SK-N-SH (cell line): ENCODE data around the gene FIZ1. TPM values are rescaled to one million over a fixed set of nuclear protein-coding genes. Genes with fewer than 3 reads are reported as not detected.

Source experiments
- CTCF ChIA-PET: fragments of 300-600, 350-600 bp; formaldehyde crosslinking; extraction: SDS; loops from one replicate; lab custom pipeline; 2021; lab: Yijun Ruan, JAX
- POLR2A ChIA-PET: fragments of 350-600 bp; sonication (Branson Sonifier 250); formaldehyde crosslinking; extraction: SDS; loops from one replicate; lab custom pipeline; 2020; ENCODE audit warnings: antibody characterized with exemption, inconsistent platforms; lab: Yijun Ruan, JAX
- DNase-seq: peaks from one replicate; pipeline ENCODE4 v3.0.0; 2012
- H2AFZ ChIP-seq: fragments of 200-600 bp; sonication (generic); 2 replicates; pipeline ENCODE4 v1.8.1; 2016; ENCODE audit warnings: antibody characterized with exemption, mild to moderate bottlenecking, low read depth
- H3F3A ChIP-seq: fragments of 200-600 bp; sonication (generic); replicated peaks from 2 replicates; pipeline ENCODE3; 2016; ENCODE audit warnings: antibody characterized with exemption, mild to moderate bottlenecking; ENCODE audit not compliant: insufficient read depth
- H3K27ac ChIP-seq, 2 experiments: fragments of 200-500 bp in 1 of 2; fragments of 200-600 bp in 1 of 2; sonication (Bioruptor generic) in 1 of 2; sonication (generic), shearing (Covaris generic) in 1 of 2; 2 replicates each; pipeline versions ENCODE4 v1.5.1 to v1.6.1; 2014 to 2016; ENCODE audit warnings: low read depth in 2 of 2, inconsistent platforms in 1 of 2, low read length in 1 of 2, mild to moderate bottlenecking in 1 of 2, mixed read lengths in 1 of 2
- H3K27me3 ChIP-seq: fragments of 200-600 bp; sonication (generic), shearing (Covaris generic); 2 replicates; pipeline ENCODE4 v1.6.1; 2016; ENCODE audit warnings: mixed run types; ENCODE audit not compliant: insufficient read depth
- H3K36me3 ChIP-seq, 2 experiments: fragments of 200-500 bp in 1 of 2; fragments of 200-600 bp in 1 of 2; sonication (Bioruptor generic) in 1 of 2; sonication (generic) in 1 of 2; replicated peaks in 1 of 2; 2 replicates each; pipeline versions ENCODE3 to v1.5.1; 2014 to 2016; ENCODE audit warnings: low read length in 1 of 2, mild to moderate bottlenecking in 1 of 2; ENCODE audit not compliant: insufficient read depth in 2 of 2, control insufficient read depth in 1 of 2
- H3K4me1 ChIP-seq, 2 experiments: fragments of 200-500 bp in 1 of 2; fragments of 200-600 bp in 1 of 2; sonication (Bioruptor generic) in 1 of 2; sonication (generic), shearing (Covaris generic) in 1 of 2; 2 replicates each; pipeline versions ENCODE4 v1.5.1 to v1.6.1; 2014 to 2016; ENCODE audit warnings: low read depth in 1 of 2, low read length in 1 of 2, mixed run types in 1 of 2; ENCODE audit not compliant: insufficient read depth in 2 of 2, control insufficient read depth in 1 of 2
- H3K4me2 ChIP-seq: fragments of 200-600 bp; sonication (generic), shearing (Covaris generic); 2 replicates; pipeline ENCODE4 v1.6.1; 2017; ENCODE audit warnings: mixed run types
- H3K4me3 ChIP-seq, 2 experiments: fragments of 200-500 bp in 1 of 2; fragments of 200-600 bp in 1 of 2; sonication (Bioruptor generic) in 1 of 2; sonication (generic), shearing (Covaris generic) in 1 of 2; 2 replicates each; pipeline versions ENCODE4 v1.5.1 to v1.8.1; 2014 to 2016; ENCODE audit warnings: low read depth in 2 of 2, inconsistent platforms in 1 of 2, low read length in 1 of 2, mild to moderate bottlenecking in 1 of 2, mixed read lengths in 1 of 2, moderate library complexity in 1 of 2
- H3K79me2 ChIP-seq: fragments of 200-600 bp; sonication (generic); 2 replicates; pipeline ENCODE4 v1.8.1; 2017; ENCODE audit warnings: mild to moderate bottlenecking; ENCODE audit not compliant: insufficient read depth
- H3K9ac ChIP-seq: fragments of 200-600 bp; sonication (generic); 2 replicates; pipeline ENCODE4 v1.6.1; 2017; ENCODE audit warnings: mixed run types
- H3K9me2 ChIP-seq: fragments of 200-600 bp; sonication (generic); 2 replicates; pipeline ENCODE4 v1.6.1; 2017; ENCODE audit warnings: mixed run types
- H3K9me3 ChIP-seq: fragments of 200-600 bp; sonication (generic); 2 replicates; pipeline ENCODE4 v1.6.1; 2017; ENCODE audit warnings: mixed run types, mild to moderate bottlenecking, moderate library complexity
- H4K20me1 ChIP-seq: fragments of 200-600 bp; sonication (generic); 2 replicates; pipeline ENCODE4 v1.6.1; 2017; ENCODE audit warnings: mild to moderate bottlenecking, mixed run types; ENCODE audit not compliant: insufficient read depth
- CHD2 ChIP-seq: fragments of 150-350 bp; IDR thresholded peaks from 2 replicates; pipeline ENCODE4 v1.6.1; 2018; ENCODE audit warnings: low read length; ENCODE audit not compliant: partially characterized antibody
- ELF1 ChIP-seq: IDR thresholded peaks from 2 replicates; pipeline ENCODE4 v1.4.0; 2012
- FOSL2 ChIP-seq: IDR thresholded peaks from 2 replicates; pipeline ENCODE4 v1.4.0; 2012; ENCODE audit warnings: low read depth, mild to moderate bottlenecking, moderate library complexity, borderline replicate concordance
- GABPA ChIP-seq: IDR thresholded peaks from 2 replicates; pipeline ENCODE4 v1.4.0; 2012; ENCODE audit warnings: low read depth, mild to moderate bottlenecking
- JUND ChIP-seq: IDR thresholded peaks from 2 replicates; pipeline ENCODE4 v1.4.0; 2012
- MXI1 ChIP-seq: IDR thresholded peaks from 2 replicates; pipeline ENCODE4 v1.6.1; 2012; ENCODE audit warnings: mild to moderate bottlenecking, low read depth, low read length, improper control_type of control experiment
- NRF1 ChIP-seq: IDR thresholded peaks from 2 replicates; pipeline ENCODE4 v1.6.1; 2012; ENCODE audit warnings: low read depth, mild to moderate bottlenecking, low read length
- POLR2AphosphoS5 ChIP-seq: IDR thresholded peaks from 2 replicates; pipeline ENCODE4 v1.6.1; 2012; ENCODE audit warnings: low read depth, low read length
- WGBS: methylation state at CpG from one replicate; pipeline ENCODE4 v1.1.6; 2017; ENCODE audit warnings: low lambda C conversion rate; 5-methylcytosine and 5-hydroxymethylcytosine counted together
- polyA plus RNA-seq, 3 experiments: library from polyadenylated mRNA; depleted of rRNA; stranded (reverse); fragments of >200 nt; gene quantifications; 2 replicates each; pipeline ENCODE4 v1.2.3, GENCODE V29; 2012
- TF ChIP-seq, protein P1 (sequence below): fragments of 200-600 bp; sonication (generic); IDR thresholded peaks from 2 replicates; pipeline ENCODE4 v1.6.1; 2017; ENCODE audit warnings: antibody characterized with exemption, mild to moderate bottlenecking, moderate library complexity
- TF ChIP-seq, protein P2 (sequence below): IDR thresholded peaks from 2 replicates; pipeline ENCODE4 v1.4.0; 2012; ENCODE audit warnings: low read depth, borderline replicate concordance
- TF ChIP-seq, protein P3 (sequence below): IDR thresholded peaks from 2 replicates; pipeline ENCODE4 v1.4.0; 2012; ENCODE audit warnings: low read depth

FIZ1 gene
- polyA plus RNA-seq, 1 of the 3 experiments (the other 2 are of a cell fraction) = 5.7 TPM

GRCh38 chr19:55605207-55605636, 5.9 kb upstream of the FIZ1 start:
- Histone ChIP-seq H3K27ac (peak overlapping the region; percentile 95 to 97), H3K36me3 (peaks cover 9 to 23% of the 10 kb centered on the region in 2 experiments), H3K27me3 (no peaks in the 10 kb centered on the region), H3K79me2 (peaks cover 57% of the 10 kb centered on the region), H3K4me1 (peaks cover 3 to 21% of the 10 kb centered on the region in 2 experiments; a peak in 3 of 4 replicates), H3K9me3 (no peaks in the 10 kb centered on the region), H3K9me2 (no peaks in the 10 kb centered on the region), H3K9ac (peak overlapping the region; percentile 93; the same call in 1 of the 2 replicates), H4K20me1 (peaks cover 28% of the 10 kb centered on the region; the same call in 1 of the 2 replicates), H3K4me2 (peak overlapping the region; percentile 96; the same call in 1 of the 2 replicates), H2AFZ (no peak overlapping the region), H3F3A (peaks cover 24% of the 10 kb centered on the region), H3K4me3 (peak overlapping the region; percentile 88 to 93; a peak in 3 of 4 replicates)
- TF ChIP-seq CHD2 (no peak), POLR2AphosphoS5 (no peak; the same call in 1 of the 2 replicates), NRF1 (peak; percentile 95), GABPA (peak; percentile 85), JUND (no peak), MXI1 (peak; percentile 76), ELF1 (peak; percentile 68; the same call in 1 of the 2 replicates), FOSL2 (no peak)
- TF ChIP-seq, protein P1, sequence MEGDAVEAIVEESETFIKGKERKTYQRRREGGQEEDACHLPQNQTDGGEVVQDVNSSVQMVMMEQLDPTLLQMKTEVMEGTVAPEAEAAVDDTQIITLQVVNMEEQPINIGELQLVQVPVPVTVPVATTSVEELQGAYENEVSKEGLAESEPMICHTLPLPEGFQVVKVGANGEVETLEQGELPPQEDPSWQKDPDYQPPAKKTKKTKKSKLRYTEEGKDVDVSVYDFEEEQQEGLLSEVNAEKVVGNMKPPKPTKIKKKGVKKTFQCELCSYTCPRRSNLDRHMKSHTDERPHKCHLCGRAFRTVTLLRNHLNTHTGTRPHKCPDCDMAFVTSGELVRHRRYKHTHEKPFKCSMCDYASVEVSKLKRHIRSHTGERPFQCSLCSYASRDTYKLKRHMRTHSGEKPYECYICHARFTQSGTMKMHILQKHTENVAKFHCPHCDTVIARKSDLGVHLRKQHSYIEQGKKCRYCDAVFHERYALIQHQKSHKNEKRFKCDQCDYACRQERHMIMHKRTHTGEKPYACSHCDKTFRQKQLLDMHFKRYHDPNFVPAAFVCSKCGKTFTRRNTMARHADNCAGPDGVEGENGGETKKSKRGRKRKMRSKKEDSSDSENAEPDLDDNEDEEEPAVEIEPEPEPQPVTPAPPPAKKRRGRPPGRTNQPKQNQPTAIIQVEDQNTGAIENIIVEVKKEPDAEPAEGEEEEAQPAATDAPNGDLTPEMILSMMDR = no peak
- TF ChIP-seq, protein P2, sequence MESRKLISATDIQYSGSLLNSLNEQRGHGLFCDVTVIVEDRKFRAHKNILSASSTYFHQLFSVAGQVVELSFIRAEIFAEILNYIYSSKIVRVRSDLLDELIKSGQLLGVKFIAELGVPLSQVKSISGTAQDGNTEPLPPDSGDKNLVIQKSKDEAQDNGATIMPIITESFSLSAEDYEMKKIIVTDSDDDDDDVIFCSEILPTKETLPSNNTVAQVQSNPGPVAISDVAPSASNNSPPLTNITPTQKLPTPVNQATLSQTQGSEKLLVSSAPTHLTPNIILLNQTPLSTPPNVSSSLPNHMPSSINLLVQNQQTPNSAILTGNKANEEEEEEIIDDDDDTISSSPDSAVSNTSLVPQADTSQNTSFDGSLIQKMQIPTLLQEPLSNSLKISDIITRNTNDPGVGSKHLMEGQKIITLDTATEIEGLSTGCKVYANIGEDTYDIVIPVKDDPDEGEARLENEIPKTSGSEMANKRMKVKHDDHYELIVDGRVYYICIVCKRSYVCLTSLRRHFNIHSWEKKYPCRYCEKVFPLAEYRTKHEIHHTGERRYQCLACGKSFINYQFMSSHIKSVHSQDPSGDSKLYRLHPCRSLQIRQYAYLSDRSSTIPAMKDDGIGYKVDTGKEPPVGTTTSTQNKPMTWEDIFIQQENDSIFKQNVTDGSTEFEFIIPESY = 0 out of 2 replicates have a peak, but pooled peaks have one; percentile 23
- TF ChIP-seq, protein P3, sequence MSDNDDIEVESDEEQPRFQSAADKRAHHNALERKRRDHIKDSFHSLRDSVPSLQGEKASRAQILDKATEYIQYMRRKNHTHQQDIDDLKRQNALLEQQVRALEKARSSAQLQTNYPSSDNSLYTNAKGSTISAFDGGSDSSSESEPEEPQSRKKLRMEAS = peak; percentile 89
- DNase-seq = peak; percentile 97
- POLR2A ChIA-PET = interaction anchor here (0.5 to 2.0 kb wide), 4 partner anchors 14 to 30 kb away, joined by 3 to 10 read pairs (median 3); no protein-coding TSS in a partner anchor
- CTCF ChIA-PET = interaction anchor here (0.6 to 3.5 kb wide), 19 partner anchors 20 to 749 kb away, joined by 3 to 31 read pairs (median 4); partner anchors contain the start of genes ZNF579 and ZNF784
- 2% methylated on average over 16 of the region's 43 CpGs for WGBS
